DOHH2 (cell line): ENCODE data around the gene ZBED5.

Source experiments
- CTCF ChIP-seq: fragments of 200-600 bp; sonication (generic); IDR thresholded peaks from one replicate; pipeline ENCODE4 v1.5.1; 2014; ENCODE audit warnings: antibody characterized with exemption, mild to moderate bottlenecking, low read depth, low read length; ENCODE audit not compliant: poor library complexity, severe bottlenecking
- EZH2phosphoT487 ChIP-seq: fragments of 200-600 bp; sonication (generic); IDR thresholded peaks from 2 replicates; pipeline ENCODE4 v1.6.1; 2017; ENCODE audit warnings: borderline replicate concordance, mild to moderate bottlenecking, antibody characterized with exemption, low read length, moderate library complexity, mixed read lengths

DNA sequence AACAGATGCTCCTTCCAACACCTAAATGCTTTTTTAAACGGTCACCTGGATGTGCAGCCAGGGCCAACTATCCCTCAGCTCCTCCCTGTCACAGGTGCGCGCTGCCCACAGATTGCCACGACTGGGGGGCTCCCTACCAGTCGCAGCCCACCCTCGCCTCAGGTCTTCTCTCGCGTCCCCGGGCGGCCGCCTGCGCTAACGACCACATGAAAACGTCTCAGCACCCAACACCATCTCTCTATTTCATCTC, 469 bp downstream of the ZBED5 start:
- TF ChIP-seq CTCF, result peak; percentile 37
- no peak for TF ChIP-seq EZH2phosphoT487
